Right lobe of liver (tissue), 6 donors: ENCODE measurements around the gene KAZN. TPM values are rescaled to one million over a fixed set of nuclear protein-coding genes. Genes with fewer than 3 reads are reported as not detected.

Experiments used
- ATAC-seq, 4 donors: fragments of 200-7000 bp; cut with Tn5 transposase; one replicate each; pipeline ENCODE4 v1.9.1; 2020; ENCODE audit warnings: mild to moderate bottlenecking in 4 of 4, moderate library complexity in 4 of 4
- DNase-seq, 3 donors: peaks; one replicate each; pipeline ENCODE4 v3.0.0-alpha.2; 2020
- H3K27ac ChIP-seq, 3 donors: fragments of 200-600 bp; one replicate each; pipeline ENCODE4 v1.8.0; 2022
- H3K27me3 ChIP-seq, 2 donors: fragments of 200-600 bp; one replicate each; pipeline ENCODE4 v1.8.0; 2022
- H3K36me3 ChIP-seq, 4 donors: fragments of 200-600 bp; sonication (generic) in 1 of 4; one replicate each; pipeline versions ENCODE4 v1.5.1 to v1.8.0; 2017 to 2022; ENCODE audit warnings: control low read depth in 1 of 4
- H3K4me1 ChIP-seq, 4 donors: fragments of 200-600 bp; sonication (generic) in 1 of 4; one replicate each; pipeline versions ENCODE4 v1.5.1 to v1.8.0; 2017 to 2022; ENCODE audit warnings: control low read depth in 1 of 4
- H3K4me3 ChIP-seq, 3 donors: fragments of 200-600 bp; one replicate each; pipeline ENCODE4 v1.8.0; 2022
- H3K9me3 ChIP-seq, 4 donors: fragments of 200-600 bp; sonication (generic) in 1 of 4; one replicate each; pipeline versions ENCODE4 v1.5.1 to v1.8.0; 2017 to 2022; ENCODE audit warnings: control low read depth in 1 of 4
- POLR2A ChIP-seq: fragments of 450-650 bp; IDR thresholded peaks from one replicate; pipeline ENCODE4 v1.6.1; 2017; ENCODE audit warnings: antibody characterized with exemption, mild to moderate bottlenecking
- WGBS: methylation state at CpG from one replicate; pipeline ENCODE4 v1.1.6; 2018; ENCODE audit warnings: low coverage, low lambda C conversion rate; ENCODE audit not compliant: insufficient coverage; ENCODE audit errors: missing lambda C conversion rate; 5-methylcytosine and 5-hydroxymethylcytosine counted together
- intact Hi-C, 2 donors: fragments of 100-400 bp; cut with DNase I; formaldehyde crosslinking; loops; one replicate each; pipeline versions ENCODE4 v1.11.2 to v1.14.1; 2022
- total RNA-seq, 6 experiments: library from RNA; depleted of rRNA in 2 of 6; stranded (reverse); fragments of >200 nt in 2 of 6; fragmentation: NEBNext Ultra II Directional in 3 of 6; extraction: Animal tissue kit (Norgen Biotek cat#: 25700) in 3 of 6; gene quantifications; one replicate each; pipeline versions ENCODE4 v1.1.0 to v1.2.4, GENCODE V29; 2016 to 2023
- TF ChIP-seq, protein P1 (sequence below), 4 donors: fragments of 200-600 bp in 3 of 4; fragments of 450-650 bp in 1 of 4; IDR thresholded peaks; one replicate each; pipeline versions ENCODE4 v1.5.1 to v1.8.0; 2016 to 2022; ENCODE audit warnings: antibody characterized with exemption in 4 of 4, mild to moderate bottlenecking in 2 of 4
- donor health status: DM: no; HTN: yes; CAD: no.
- donor health status: DM: no; HTN: no; CAD: no.
- donor health status: DM: no; HTN: no; CAD: no.
- donor health status: DM: no; HTN: yes; CAD: no.
- donor health status: DM: no; HTN: yes; CAD: no.

KAZN gene
- total RNA-seq, 6 experiments from 2014 or later = 1.5 to 7.2 (median 2.7) TPM

DNA sequence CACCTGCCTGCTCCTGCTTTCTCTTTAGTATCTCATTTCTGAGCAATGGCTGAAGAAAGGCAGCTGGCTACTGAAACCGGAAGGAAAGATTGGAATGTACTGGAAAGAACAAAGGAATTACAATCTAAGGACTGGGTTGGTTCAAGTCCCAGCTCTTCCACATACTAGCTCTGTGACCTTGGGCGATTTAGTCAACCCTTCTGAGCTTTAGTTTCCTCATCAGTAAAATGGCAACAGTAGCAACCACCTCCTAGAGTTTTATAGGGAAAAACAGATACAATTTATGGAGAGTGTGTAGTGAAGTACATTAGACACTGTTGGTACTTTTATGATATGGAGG lies 158.8 kb downstream of the KAZN start:
- H3K36me3 ChIP-seq = no peaks in the 10 kb centered on the region
- H3K27ac ChIP-seq = no peak overlapping the region
- no peak for ATAC-seq

DNA sequence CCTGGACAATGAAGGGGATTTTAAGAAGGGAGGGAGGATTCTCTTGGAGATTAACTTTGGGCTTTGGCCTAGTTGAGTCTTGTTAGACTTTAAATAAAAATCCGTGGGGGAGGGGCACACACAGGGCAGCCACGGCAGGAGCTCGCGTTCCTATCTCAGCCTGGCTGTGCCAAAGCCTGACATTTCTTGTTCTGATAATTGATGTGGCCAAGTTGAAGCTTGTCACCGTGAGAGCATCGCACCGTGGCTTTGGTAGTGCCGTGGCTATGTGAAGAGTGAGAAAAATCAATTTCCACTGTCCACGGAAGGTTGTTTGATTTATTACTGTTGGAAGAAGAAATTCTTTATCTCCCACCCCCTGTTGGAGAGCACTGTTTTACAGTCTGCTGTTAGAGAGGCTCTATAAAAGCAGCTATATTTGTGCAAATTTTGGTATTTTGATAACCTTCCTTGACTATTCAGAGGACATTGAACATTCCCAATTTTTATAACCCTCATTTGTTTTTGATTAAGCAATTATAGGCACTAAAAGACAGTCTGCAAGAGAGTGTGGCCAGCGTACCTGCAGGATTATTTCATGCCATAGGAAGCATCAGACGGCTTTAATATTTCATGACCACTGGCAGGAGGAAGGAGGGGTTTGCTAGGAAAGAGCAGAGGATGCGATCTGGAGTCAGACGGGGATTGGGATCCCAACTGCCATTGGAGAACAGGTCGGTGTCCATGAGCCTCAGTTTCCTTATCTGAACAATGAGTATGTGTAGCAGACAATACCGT lies 160.7 kb downstream of the KAZN start:
- H3K4me1 ChIP-seq = no peaks in the 10 kb centered on the region
- no peaks in the 10 kb centered on the region for H3K9me3 ChIP-seq
- TF ChIP-seq, protein P1, sequence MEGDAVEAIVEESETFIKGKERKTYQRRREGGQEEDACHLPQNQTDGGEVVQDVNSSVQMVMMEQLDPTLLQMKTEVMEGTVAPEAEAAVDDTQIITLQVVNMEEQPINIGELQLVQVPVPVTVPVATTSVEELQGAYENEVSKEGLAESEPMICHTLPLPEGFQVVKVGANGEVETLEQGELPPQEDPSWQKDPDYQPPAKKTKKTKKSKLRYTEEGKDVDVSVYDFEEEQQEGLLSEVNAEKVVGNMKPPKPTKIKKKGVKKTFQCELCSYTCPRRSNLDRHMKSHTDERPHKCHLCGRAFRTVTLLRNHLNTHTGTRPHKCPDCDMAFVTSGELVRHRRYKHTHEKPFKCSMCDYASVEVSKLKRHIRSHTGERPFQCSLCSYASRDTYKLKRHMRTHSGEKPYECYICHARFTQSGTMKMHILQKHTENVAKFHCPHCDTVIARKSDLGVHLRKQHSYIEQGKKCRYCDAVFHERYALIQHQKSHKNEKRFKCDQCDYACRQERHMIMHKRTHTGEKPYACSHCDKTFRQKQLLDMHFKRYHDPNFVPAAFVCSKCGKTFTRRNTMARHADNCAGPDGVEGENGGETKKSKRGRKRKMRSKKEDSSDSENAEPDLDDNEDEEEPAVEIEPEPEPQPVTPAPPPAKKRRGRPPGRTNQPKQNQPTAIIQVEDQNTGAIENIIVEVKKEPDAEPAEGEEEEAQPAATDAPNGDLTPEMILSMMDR (IDR thresholded peaks at IDR 0.05) = no peak
- TF ChIP-seq POLR2A = no peak
- no peak overlapping the region for H3K4me3 ChIP-seq
- intact Hi-C loops = no loop called here
- no peaks in the 10 kb centered on the region for H3K36me3 ChIP-seq
- DNase-seq = no peak
- ATAC-seq = no peak
- WGBS = 58% methylated on average over 10 of the region's 15 CpGs
- no peaks in the 10 kb centered on the region for H3K27me3 ChIP-seq
- no peak overlapping the region for H3K27ac ChIP-seq

More for the DNA sequence above, 158.8 kb downstream of the KAZN start:
- TF ChIP-seq, protein P1 (IDR thresholded peaks at IDR 0.05) = no peak
- TF ChIP-seq POLR2A = no peak
- WGBS = 61% methylated on average over 2 of the region's 2 CpGs
- DNase-seq = no peak
- Histone ChIP-seq H3K4me1 (no peaks in the 10 kb centered on the region), H3K27me3 (no peaks in the 10 kb centered on the region), H3K9me3 (no peaks in the 10 kb centered on the region), H3K4me3 (no peak overlapping the region)
- intact Hi-C loops = no loop called here

DNA sequence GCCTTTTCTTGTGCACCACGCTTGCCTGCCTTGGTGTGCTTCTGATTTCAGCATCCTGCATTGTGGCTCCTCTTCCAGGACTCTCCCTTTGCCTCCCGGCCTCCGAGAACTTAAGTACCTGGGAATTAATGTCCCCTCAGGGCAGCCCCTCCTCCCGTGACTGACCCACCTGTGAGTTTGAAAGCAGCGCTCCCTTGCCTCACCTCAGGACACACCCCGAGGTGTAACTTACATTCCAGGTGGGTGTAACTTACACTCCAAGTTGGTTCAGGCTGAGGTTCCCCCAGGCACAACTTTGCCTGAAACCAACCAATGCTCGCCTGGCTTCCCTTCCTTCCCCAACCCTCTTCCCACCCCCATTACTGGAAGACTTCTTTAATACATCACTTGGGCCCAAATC lies 161.4 kb downstream of the KAZN start:
- Histone ChIP-seq H3K4me1 (no peaks in the 10 kb centered on the region), H3K27me3 (no peaks in the 10 kb centered on the region), H3K4me3 (no peak overlapping the region), H3K9me3 (no peaks in the 10 kb centered on the region), H3K27ac (no peak overlapping the region), H3K36me3 (no peaks in the 10 kb centered on the region)
- 58% methylated on average over 5 of the region's 7 CpGs for WGBS
- intact Hi-C loops = no loop called here
- TF ChIP-seq, protein P1 (IDR thresholded peaks at IDR 0.05) = no peak
- no peak for TF ChIP-seq POLR2A
- DNase-seq = no peak
- ATAC-seq = no peak

DNA sequence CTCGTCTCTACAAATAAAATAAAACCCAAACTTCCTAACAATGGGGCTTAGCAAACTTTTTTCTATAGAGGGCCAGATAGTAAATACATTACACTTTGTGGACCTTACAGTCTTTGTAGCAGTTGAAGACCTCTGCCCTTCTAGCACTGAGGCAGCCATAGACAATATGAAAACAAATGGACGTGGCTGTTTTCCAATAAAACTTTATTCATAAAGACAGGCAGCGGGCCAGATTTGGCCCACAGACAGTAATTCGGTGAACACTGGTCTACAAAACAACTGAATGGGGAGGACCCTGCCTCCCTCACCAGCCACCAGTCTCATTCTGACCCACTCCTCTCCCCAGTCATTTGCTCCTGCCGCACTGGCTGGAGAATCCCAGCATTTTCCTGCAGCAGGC lies 162.3 kb downstream of the KAZN start:
- Histone ChIP-seq H3K4me1 (no peaks in the 10 kb centered on the region), H3K36me3 (no peaks in the 10 kb centered on the region), H3K27me3 (no peaks in the 10 kb centered on the region), H3K9me3 (no peaks in the 10 kb centered on the region), H3K4me3 (no peak overlapping the region), H3K27ac (no peak overlapping the region)
- WGBS = 75% methylated on average over 5 of the region's 5 CpGs
- no peak for ATAC-seq
- TF ChIP-seq, protein P1 (IDR thresholded peaks at IDR 0.05) = no peak
- no peak for TF ChIP-seq POLR2A
- DNase-seq = no peak
- intact Hi-C loops = no loop called here
